Body of pancreas (tissue), 4 donors: ENCODE measurements around the gene TMEM50A.
"Not testable (repeated sequence)": the region's sequence is repeated elsewhere in the genome, so short reads cannot be mapped to it uniquely, and the experiment has no call there.

ENCODE experiments used
- POLR2A ChIP-seq, 3 donors: fragments of 450-650 bp; IDR thresholded peaks; one replicate each; pipeline ENCODE4 v1.6.1; 2016; ENCODE audit warnings: antibody characterized with exemption in 3 of 3, mild to moderate bottlenecking in 2 of 3
- TF ChIP-seq, protein P1 (sequence below), 7 experiments: fragments of 450-650 bp in 4 of 7; fragments of 200-600 bp in 3 of 7; sonication (generic) in 3 of 7; IDR thresholded peaks; one replicate each; pipeline ENCODE4 v1.5.1; 2016 to 2019; ENCODE audit warnings: antibody characterized with exemption in 7 of 7

DNA sequence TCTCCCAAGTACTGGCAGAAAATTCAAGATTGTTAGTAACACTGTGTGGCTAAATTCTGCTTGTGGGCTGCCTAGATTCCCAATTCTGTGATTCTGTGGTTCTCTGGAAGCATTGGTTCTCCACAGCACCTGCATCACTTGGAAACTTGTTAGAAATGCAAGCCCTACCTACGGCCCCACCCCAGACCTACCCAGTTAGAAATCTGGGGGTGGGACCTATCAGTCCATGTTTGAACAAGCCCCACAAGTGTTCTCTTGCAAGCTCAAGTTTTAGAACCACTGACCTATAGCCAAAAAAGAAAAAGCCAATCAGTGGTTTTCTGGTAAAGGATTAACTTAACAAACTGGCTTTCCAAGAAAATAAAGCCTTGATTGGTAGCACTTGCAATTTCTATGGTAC, 30.0 kb upstream of the TMEM50A start:
- TF ChIP-seq, protein P1, sequence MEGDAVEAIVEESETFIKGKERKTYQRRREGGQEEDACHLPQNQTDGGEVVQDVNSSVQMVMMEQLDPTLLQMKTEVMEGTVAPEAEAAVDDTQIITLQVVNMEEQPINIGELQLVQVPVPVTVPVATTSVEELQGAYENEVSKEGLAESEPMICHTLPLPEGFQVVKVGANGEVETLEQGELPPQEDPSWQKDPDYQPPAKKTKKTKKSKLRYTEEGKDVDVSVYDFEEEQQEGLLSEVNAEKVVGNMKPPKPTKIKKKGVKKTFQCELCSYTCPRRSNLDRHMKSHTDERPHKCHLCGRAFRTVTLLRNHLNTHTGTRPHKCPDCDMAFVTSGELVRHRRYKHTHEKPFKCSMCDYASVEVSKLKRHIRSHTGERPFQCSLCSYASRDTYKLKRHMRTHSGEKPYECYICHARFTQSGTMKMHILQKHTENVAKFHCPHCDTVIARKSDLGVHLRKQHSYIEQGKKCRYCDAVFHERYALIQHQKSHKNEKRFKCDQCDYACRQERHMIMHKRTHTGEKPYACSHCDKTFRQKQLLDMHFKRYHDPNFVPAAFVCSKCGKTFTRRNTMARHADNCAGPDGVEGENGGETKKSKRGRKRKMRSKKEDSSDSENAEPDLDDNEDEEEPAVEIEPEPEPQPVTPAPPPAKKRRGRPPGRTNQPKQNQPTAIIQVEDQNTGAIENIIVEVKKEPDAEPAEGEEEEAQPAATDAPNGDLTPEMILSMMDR (IDR thresholded peaks at IDR 0.05): not testable (repeated sequence)
- not testable (repeated sequence) for TF ChIP-seq POLR2A (IDR thresholded peaks at IDR 0.05)
